Hepatocyte (in vitro differentiated cells): ENCODE results near the gene MED16. TPM values are rescaled to one million over a fixed set of nuclear protein-coding genes. Genes with fewer than 3 reads are reported as not detected.
"Not testable (repeated sequence)": the region's sequence is repeated elsewhere in the genome, so short reads cannot be mapped to it uniquely, and the experiment has no call there.

Source experiments
- DNase-seq: peaks from one replicate; pipeline ENCODE4 v3.0.0-alpha.2; 2016; ENCODE audit warnings: low spot score
- H2AFZ ChIP-seq: fragments of 200-600 bp; sonication (generic); 2 replicates; pipeline ENCODE4 v1.6.0; 2016; ENCODE audit warnings: antibody characterized with exemption, mild to moderate bottlenecking
- H3K27ac ChIP-seq: fragments of 200-600 bp; sonication (generic); 2 replicates; pipeline ENCODE4 v1.5.1; 2016; ENCODE audit warnings: mild to moderate bottlenecking
- H3K27me3 ChIP-seq: fragments of 200-600 bp; sonication (generic); 2 replicates; pipeline ENCODE4 v1.6.1; 2016
- H3K36me3 ChIP-seq: fragments of 200-600 bp; sonication (generic); replicated peaks from 2 replicates; pipeline ENCODE4 v1.5.1; 2016; ENCODE audit warnings: low read depth; ENCODE audit not compliant: insufficient read depth
- H3K4me1 ChIP-seq: fragments of 200-600 bp; sonication (generic); 2 replicates; pipeline ENCODE4 v1.5.1; 2016; ENCODE audit warnings: mild to moderate bottlenecking, moderate library complexity; ENCODE audit not compliant: insufficient read depth
- H3K4me2 ChIP-seq: fragments of 200-600 bp; sonication (generic); 2 replicates; pipeline ENCODE4 v1.6.0; 2016
- H3K4me3 ChIP-seq: fragments of 200-600 bp; sonication (generic); 2 replicates; pipeline ENCODE4 v1.5.1; 2016; ENCODE audit warnings: mild to moderate bottlenecking
- H3K79me2 ChIP-seq: fragments of 200-600 bp; sonication (generic); 2 replicates; pipeline ENCODE4 v1.6.0; 2017; ENCODE audit warnings: mild to moderate bottlenecking
- H3K9me2 ChIP-seq: fragments of 200-600 bp; sonication (generic); replicated peaks from 2 replicates; pipeline ENCODE4 v1.6.0; 2017; ENCODE audit warnings: mild to moderate bottlenecking; ENCODE audit not compliant: insufficient read depth
- H3K9me3 ChIP-seq: fragments of 200-600 bp; sonication (generic); 2 replicates; pipeline ENCODE4 v1.5.1; 2016; ENCODE audit warnings: low read depth, mild to moderate bottlenecking
- H4K20me1 ChIP-seq: fragments of 200-600 bp; sonication (generic); 2 replicates; pipeline ENCODE4 v1.6.0; 2016; ENCODE audit warnings: mild to moderate bottlenecking; ENCODE audit not compliant: insufficient read depth, poor library complexity, severe bottlenecking
- CTCF ChIP-seq: fragments of 200-600 bp; sonication (generic); IDR thresholded peaks from 2 replicates; pipeline ENCODE4 v1.5.1; 2016; ENCODE audit warnings: antibody characterized with exemption, mild to moderate bottlenecking; ENCODE audit not compliant: poor library complexity
- EZH2 ChIP-seq: fragments of 200-600 bp; sonication (generic); IDR thresholded peaks from 2 replicates; pipeline ENCODE4 v1.6.1; 2016; ENCODE audit warnings: antibody characterized with exemption, mild to moderate bottlenecking, borderline replicate concordance
- EZH2phosphoT487 ChIP-seq: fragments of 200-600 bp; sonication (generic); IDR thresholded peaks from one replicate; pipeline ENCODE4 v1.6.1; 2018; ENCODE audit warnings: antibody characterized with exemption, mild to moderate bottlenecking, low read depth, moderate library complexity; ENCODE audit not compliant: unreplicated experiment, severe bottlenecking
- WGBS: methylation state at CpG from one replicate; pipeline ENCODE4 v1.1.6; 2016; ENCODE audit warnings: low lambda C conversion rate; ENCODE audit errors: missing lambda C conversion rate; 5-methylcytosine and 5-hydroxymethylcytosine counted together
- polyA plus RNA-seq: library from polyadenylated mRNA; unstranded; fragments of >200 nt; fragmentation: Nextera tagmentation; extraction: Ambion mirVana; gene quantifications from 2 replicates; pipeline ENCODE4 v1.2.1, GENCODE V29; 2016
- total RNA-seq: library from RNA; depleted of rRNA; stranded (reverse); fragments of >200 nt; gene quantifications from 2 replicates; pipeline ENCODE4 v1.2.3, GENCODE V29; 2014

MED16 gene
- total and polyA plus RNA-seq, 2 experiments from 2014 or later: 32.1 to 80.9 TPM

GRCh38 chr19:882871-883497 lies 10.0 kb downstream of the MED16 start:
- no peaks in the 10 kb centered on the region for H3K9me2 ChIP-seq
- no peaks in the 10 kb centered on the region for H3K9me3 ChIP-seq
- H4K20me1 ChIP-seq: no peaks in the 10 kb centered on the region
- 93% methylated on average over 12 of the region's 30 CpGs for WGBS
- no peak overlapping the region for H3K4me2 ChIP-seq
- TF ChIP-seq CTCF (no peak), EZH2 (no peak), EZH2phosphoT487 (no peak)
- H3K27me3 ChIP-seq: no peaks in the 10 kb centered on the region
- H3K79me2 ChIP-seq: no peaks in the 10 kb centered on the region
- H3K36me3 ChIP-seq: no peaks in the 10 kb centered on the region
- no peak overlapping the region for H3K27ac ChIP-seq
- H3K4me1 ChIP-seq: no peaks in the 10 kb centered on the region
- no peak overlapping the region for H3K4me3 ChIP-seq
- no peak for DNase-seq
- no peak overlapping the region for H2AFZ ChIP-seq

GRCh38 chr19:881385-882071 lies 11.5 kb downstream of the MED16 start:
- Histone ChIP-seq H3K9me2 (no peaks in the 10 kb centered on the region), H2AFZ (no peak overlapping the region), H3K27ac (no peak overlapping the region), H4K20me1 (no peaks in the 10 kb centered on the region), H3K4me3 (no peak overlapping the region), H3K4me1 (no peaks in the 10 kb centered on the region), H3K36me3 (no peaks in the 10 kb centered on the region), H3K4me2 (no peak overlapping the region), H3K9me3 (no peaks in the 10 kb centered on the region), H3K79me2 (no peaks in the 10 kb centered on the region), H3K27me3 (no peaks in the 10 kb centered on the region)
- DNase-seq: no peak
- WGBS: over 99% methylated on average over 34 of the region's 34 CpGs
- TF ChIP-seq CTCF: no peak

DNA sequence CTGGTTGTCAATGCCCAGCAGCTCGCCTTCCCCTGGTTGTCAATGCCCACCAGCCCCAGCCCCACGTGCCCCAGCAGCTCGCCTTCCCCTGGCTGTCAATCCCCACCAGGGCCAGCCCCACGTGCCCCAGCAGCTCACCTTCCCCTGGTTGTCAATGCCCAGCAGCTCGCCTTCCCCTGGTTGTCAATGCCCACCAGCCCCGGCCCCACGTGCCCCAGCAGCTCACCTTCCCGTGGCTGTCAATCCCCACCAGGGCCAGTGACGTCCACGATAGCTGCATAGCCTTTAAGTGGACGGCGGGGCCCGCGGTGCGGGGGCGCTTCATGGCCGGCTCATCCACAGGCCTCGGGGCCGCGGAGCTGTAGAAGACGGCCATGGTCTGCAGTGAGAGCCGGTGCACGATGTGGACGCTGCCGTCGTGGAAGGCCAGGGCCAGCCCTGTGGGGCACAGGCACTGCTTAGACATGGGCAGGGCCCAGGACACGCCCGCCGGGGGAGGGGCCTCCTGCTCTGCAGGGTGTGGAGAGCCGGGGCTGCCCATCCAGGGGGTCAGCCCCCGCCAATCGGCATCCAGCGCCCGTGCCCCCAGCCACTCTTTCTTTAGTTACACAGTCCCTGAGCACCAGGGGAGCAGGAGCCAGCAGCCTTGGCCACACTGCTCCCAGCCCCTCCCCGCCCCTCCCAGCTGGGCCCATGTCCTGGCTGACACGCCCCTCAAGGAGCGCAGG lies 13.1 kb downstream of the MED16 start:
- H3K79me2 ChIP-seq: no peaks in the 10 kb centered on the region
- H2AFZ ChIP-seq: no peak overlapping the region
- WGBS: 93% methylated on average over 30 of the region's 37 CpGs
- no peaks in the 10 kb centered on the region for H3K27me3 ChIP-seq
- H3K4me2 ChIP-seq: no peak overlapping the region
- H3K9me3 ChIP-seq: no peaks in the 10 kb centered on the region
- no peaks in the 10 kb centered on the region for H3K9me2 ChIP-seq
- no peak overlapping the region for H3K27ac ChIP-seq
- no peak overlapping the region for H3K4me3 ChIP-seq
- no peaks in the 10 kb centered on the region for H4K20me1 ChIP-seq
- no peak for TF ChIP-seq EZH2phosphoT487
- TF ChIP-seq EZH2: no peak
- TF ChIP-seq CTCF: no peak
- H3K36me3 ChIP-seq: no peaks in the 10 kb centered on the region
- no peaks in the 10 kb centered on the region for H3K4me1 ChIP-seq
- no peak for DNase-seq

GRCh38 chr19:878751-879561 lies 14.0 kb downstream of the MED16 start:
- H3K79me2 ChIP-seq, H2AFZ ChIP-seq, H3K9me2 ChIP-seq, H3K4me3 ChIP-seq, H3K4me2 ChIP-seq, H4K20me1 ChIP-seq, H3K4me1 ChIP-seq, H3K36me3 ChIP-seq, H3K27me3 ChIP-seq, H3K27ac ChIP-seq, H3K9me3 ChIP-seq, DNase-seq: not testable (repeated sequence)
- WGBS: 89% methylated on average over 24 of the region's 24 CpGs

DNA sequence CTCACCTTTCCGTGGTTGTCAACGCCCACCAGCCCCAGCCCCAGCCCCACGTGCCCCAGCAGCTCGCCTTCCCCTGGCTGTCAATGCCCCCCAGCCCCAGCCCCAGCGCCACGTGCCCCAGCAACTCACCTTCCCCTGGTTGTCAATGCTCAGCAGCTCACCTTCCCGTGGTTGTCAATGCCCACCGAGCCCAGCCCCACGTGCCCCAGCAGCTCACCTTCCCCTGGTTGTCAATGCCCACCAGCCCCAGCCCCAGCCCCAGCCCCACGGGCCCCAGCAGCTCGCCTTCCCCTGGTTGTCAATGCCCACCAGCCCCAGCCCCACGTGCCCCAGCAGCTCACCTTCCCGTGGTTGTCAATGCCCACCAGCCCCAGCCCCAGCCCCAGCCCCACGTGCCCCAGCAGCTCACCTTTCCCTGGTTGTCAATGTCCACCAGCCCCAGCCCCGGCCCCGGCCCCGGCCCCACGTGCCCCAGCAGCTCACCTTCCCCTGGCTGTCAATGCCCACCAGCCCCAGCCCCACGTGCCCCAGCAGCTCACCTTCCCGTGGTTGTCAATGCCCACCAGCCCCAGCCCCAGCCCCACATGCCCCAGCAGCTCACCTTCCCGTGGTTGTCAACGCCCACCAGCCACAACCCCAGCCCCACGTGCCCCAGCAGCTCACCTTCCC lies 14.9 kb downstream of the MED16 start:
- WGBS: no CpG with 5 or more reads among the region's 23 CpGs

More for the DNA sequence above, 14.9 kb downstream of the MED16 start:
- H3K4me2 ChIP-seq, H3K27ac ChIP-seq, DNase-seq, H3K9me3 ChIP-seq, H3K79me2 ChIP-seq, H3K4me3 ChIP-seq, H3K4me1 ChIP-seq, H3K9me2 ChIP-seq, H4K20me1 ChIP-seq, H2AFZ ChIP-seq, H3K27me3 ChIP-seq, H3K36me3 ChIP-seq: not testable (repeated sequence)
